ENCODE measurements around the gene LAMA3.
A peak's percentile ranks its signal among the peaks of the same experiment; 100 is the strongest.

Gene LAMA3

GRCh38 chr18:23814991-23815614, 125.8 kb downstream of the LAMA3 start:
- TF ChIP-seq CTCF (conservative IDR thresholded peaks at IDR 0.05; ENCODE audit: low read depth, low read length) = no peak
- DNase-seq (ENCODE audit: low read depth) = no peak
- H3K4me3 ChIP-seq (ENCODE audit: low read length) = no peak overlapping the region

GRCh38 chr18:23816021-23816420, 126.8 kb downstream of the LAMA3 start:
- DNase-seq (ENCODE audit: low read depth) = no peak
- no peak for TF ChIP-seq CTCF (conservative IDR thresholded peaks at IDR 0.05; ENCODE audit: low read depth, low read length)
- no peak overlapping the region for H3K4me3 ChIP-seq (ENCODE audit: low read length)

- DNase-seq (ENCODE audit: low read depth) = no peak
- no peak overlapping the region for H3K4me3 ChIP-seq (ENCODE audit: low read length)
- no peak for TF ChIP-seq CTCF (conservative IDR thresholded peaks at IDR 0.05; ENCODE audit: low read depth, low read length)
Observed at GRCh38 chr18:23816740-23817139, 127.5 kb downstream of the LAMA3 start.

GRCh38 chr18:23819001-23819400, 129.7 kb downstream of the LAMA3 start:
- DNase-seq (ENCODE audit: low read depth) = peak; percentile 82
- TF ChIP-seq CTCF (conservative IDR thresholded peaks at IDR 0.05; ENCODE audit: low read depth, low read length) = no peak
- no peak overlapping the region for H3K4me3 ChIP-seq (ENCODE audit: low read length)

GRCh38 chr18:23822590-23823385, 133.5 kb downstream of the LAMA3 start:
- no peak for TF ChIP-seq CTCF (conservative IDR thresholded peaks at IDR 0.05; ENCODE audit: low read depth, low read length)
- no peak for DNase-seq (ENCODE audit: low read depth)
- no peak overlapping the region for H3K4me3 ChIP-seq (ENCODE audit: low read length)

GRCh38 chr18:23824240-23824639, 135.0 kb downstream of the LAMA3 start:
- no peak overlapping the region for H3K4me3 ChIP-seq (ENCODE audit: low read length)
- TF ChIP-seq CTCF (conservative IDR thresholded peaks at IDR 0.05; ENCODE audit: low read depth, low read length) = no peak
- no peak for DNase-seq (ENCODE audit: low read depth)

- H3K4me3 ChIP-seq (ENCODE audit: low read length) = no peak overlapping the region
- no peak for TF ChIP-seq CTCF (conservative IDR thresholded peaks at IDR 0.05; ENCODE audit: low read depth, low read length)
- DNase-seq (ENCODE audit: low read depth) = no peak
Observed at GRCh38 chr18:23824669-23825068, 135.4 kb downstream of the LAMA3 start.

Measured in retinal pigment epithelial cell (primary cell).